Fibroblast of villous mesenchyme (primary cell): ENCODE measurements around the gene CNKSR2. TPM values are rescaled to one million over a fixed set of nuclear protein-coding genes. Genes with fewer than 3 reads are reported as not detected.

ENCODE experiments used
- DNase-seq: peaks from one replicate; pipeline ENCODE4 v3.0.0-alpha.2; 2010; ENCODE audit warnings: low read depth
- H3K4me3 ChIP-seq: 2 replicates; pipeline ENCODE4 v1.5.1; 2011; ENCODE audit warnings: low read depth, mild to moderate bottlenecking, low read length
- total RNA-seq: library from RNA; depleted of rRNA; stranded (reverse); fragments of >200 nt; gene quantifications from 2 replicates; pipeline ENCODE4 v1.2.3, GENCODE V29; 2012
- TF ChIP-seq, protein P1 (sequence below): IDR thresholded peaks from 2 replicates; pipeline ENCODE4 v1.5.1; 2012; ENCODE audit warnings: low read depth, mild to moderate bottlenecking, low read length; ENCODE audit not compliant: insufficient read depth

The CNKSR2 gene
- total RNA-seq, 1 donor, result 4.7 TPM

GRCh38 chrX:21574793-21575192 is 200.6 kb downstream of the CNKSR2 start:
- TF ChIP-seq, protein P1, sequence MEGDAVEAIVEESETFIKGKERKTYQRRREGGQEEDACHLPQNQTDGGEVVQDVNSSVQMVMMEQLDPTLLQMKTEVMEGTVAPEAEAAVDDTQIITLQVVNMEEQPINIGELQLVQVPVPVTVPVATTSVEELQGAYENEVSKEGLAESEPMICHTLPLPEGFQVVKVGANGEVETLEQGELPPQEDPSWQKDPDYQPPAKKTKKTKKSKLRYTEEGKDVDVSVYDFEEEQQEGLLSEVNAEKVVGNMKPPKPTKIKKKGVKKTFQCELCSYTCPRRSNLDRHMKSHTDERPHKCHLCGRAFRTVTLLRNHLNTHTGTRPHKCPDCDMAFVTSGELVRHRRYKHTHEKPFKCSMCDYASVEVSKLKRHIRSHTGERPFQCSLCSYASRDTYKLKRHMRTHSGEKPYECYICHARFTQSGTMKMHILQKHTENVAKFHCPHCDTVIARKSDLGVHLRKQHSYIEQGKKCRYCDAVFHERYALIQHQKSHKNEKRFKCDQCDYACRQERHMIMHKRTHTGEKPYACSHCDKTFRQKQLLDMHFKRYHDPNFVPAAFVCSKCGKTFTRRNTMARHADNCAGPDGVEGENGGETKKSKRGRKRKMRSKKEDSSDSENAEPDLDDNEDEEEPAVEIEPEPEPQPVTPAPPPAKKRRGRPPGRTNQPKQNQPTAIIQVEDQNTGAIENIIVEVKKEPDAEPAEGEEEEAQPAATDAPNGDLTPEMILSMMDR, result no peak
- no peak overlapping the region for H3K4me3 ChIP-seq
- DNase-seq, result no peak

GRCh38 chrX:21581479-21581878 is 207.3 kb downstream of the CNKSR2 start:
- DNase-seq, result no peak
- TF ChIP-seq, protein P1, result no peak
- H3K4me3 ChIP-seq, result no peak overlapping the region

GRCh38 chrX:21586001-21586400 is 211.8 kb downstream of the CNKSR2 start:
- no peak overlapping the region for H3K4me3 ChIP-seq
- TF ChIP-seq, protein P1, result no peak
- no peak for DNase-seq

DNA sequence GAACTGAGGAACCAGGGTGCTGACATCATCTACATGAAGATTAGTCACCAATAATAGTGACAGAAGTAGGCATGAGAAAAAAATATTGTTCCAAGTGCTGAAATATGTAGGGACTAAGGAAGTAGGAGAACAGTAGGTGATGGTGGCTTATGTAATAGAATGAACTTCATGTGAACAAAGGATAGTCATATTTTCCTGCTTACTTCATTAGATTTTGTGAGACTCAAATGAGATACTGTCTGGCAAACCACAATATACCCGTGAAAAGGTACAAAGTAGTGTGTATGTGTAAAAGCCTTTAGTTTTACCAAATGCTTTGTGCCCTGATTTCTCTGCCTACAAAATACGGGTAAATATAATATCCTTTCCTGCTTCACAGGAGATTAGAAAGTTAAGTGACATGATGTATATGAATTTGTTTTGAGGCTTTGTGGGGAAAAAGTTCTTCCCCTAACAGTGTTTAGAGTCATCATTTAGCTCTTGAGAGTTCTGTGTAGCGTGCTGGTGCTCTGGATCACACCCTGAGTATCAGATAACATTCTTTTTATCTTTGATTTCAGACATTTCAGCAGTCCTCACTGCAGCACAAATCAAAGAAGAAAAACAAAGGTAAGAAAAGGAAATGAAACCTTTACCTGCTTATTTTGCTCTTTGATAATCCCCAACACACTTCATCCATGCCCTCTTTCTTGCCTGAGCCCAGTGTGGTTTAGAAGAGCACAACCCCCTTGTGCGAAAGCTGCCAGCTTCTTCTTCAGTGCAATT is 216.0 kb downstream of the CNKSR2 start:
- TF ChIP-seq, protein P1, result no peak
- H3K4me3 ChIP-seq, result no peak overlapping the region
- DNase-seq, result no peak

- DNase-seq, result no peak
- TF ChIP-seq, protein P1, result no peak
- H3K4me3 ChIP-seq, result no peak overlapping the region
These were observed 231.8 kb downstream of the CNKSR2 start for GRCh38 chrX:21606002-21606401.

GRCh38 chrX:21610168-21610567 is 235.9 kb downstream of the CNKSR2 start:
- TF ChIP-seq, protein P1, result no peak
- no peak for DNase-seq
- no peak overlapping the region for H3K4me3 ChIP-seq

DNA sequence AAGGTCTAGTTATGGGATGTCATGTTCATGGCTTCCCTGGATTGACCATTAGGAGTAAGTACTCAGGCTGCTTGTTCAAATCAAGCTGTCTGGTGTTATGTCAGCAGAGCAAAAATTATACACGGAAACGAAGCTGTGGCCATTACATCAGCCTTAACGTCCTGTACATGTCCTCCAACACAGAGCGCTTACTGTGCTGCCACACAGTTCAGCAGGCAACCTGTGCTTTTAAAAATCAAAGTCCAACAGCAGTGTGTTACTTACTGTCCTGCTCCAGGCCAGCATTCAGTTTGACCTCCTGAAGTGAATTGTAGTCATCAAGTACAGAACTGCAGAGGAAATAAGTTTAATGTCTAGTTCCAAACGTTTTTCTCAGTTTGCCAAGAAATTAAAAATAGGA is 237.9 kb downstream of the CNKSR2 start:
- TF ChIP-seq, protein P1, result no peak
- DNase-seq, result no peak
- no peak overlapping the region for H3K4me3 ChIP-seq
